GM12874 (cell line): ENCODE results near the gene NBEA.

Experiments
- TF ChIP-seq, protein P1 (sequence below): IDR thresholded peaks from 2 replicates; pipeline ENCODE4 v1.5.1; 2011; ENCODE audit warnings: low read depth, mild to moderate bottlenecking, control low read depth, low read length, moderate library complexity; ENCODE audit not compliant: insufficient read depth

Gene NBEA

DNA sequence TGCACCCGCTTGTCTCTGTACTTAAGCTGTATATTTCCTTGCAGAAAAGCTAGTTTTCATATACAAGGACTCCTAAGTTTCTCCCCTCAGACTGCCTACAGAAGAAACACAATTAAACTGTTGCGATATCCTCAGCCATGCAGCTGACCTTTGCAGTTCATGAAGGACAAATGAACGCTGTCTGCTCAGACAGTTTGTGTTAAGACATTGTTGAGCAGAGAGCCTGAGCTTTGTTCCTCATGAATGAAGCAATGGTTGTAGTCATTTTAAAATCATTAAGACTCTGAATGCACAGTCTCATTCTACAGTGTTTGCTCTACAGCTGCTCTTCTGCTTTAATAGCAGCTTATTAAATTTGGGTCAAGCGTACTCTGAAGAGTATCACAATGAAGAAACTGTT, 557.6 kb downstream of the NBEA start:
- TF ChIP-seq, protein P1, sequence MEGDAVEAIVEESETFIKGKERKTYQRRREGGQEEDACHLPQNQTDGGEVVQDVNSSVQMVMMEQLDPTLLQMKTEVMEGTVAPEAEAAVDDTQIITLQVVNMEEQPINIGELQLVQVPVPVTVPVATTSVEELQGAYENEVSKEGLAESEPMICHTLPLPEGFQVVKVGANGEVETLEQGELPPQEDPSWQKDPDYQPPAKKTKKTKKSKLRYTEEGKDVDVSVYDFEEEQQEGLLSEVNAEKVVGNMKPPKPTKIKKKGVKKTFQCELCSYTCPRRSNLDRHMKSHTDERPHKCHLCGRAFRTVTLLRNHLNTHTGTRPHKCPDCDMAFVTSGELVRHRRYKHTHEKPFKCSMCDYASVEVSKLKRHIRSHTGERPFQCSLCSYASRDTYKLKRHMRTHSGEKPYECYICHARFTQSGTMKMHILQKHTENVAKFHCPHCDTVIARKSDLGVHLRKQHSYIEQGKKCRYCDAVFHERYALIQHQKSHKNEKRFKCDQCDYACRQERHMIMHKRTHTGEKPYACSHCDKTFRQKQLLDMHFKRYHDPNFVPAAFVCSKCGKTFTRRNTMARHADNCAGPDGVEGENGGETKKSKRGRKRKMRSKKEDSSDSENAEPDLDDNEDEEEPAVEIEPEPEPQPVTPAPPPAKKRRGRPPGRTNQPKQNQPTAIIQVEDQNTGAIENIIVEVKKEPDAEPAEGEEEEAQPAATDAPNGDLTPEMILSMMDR, result no peak

GRCh38 chr13:35500144-35500543, 558.1 kb downstream of the NBEA start:
- TF ChIP-seq, protein P1, result no peak

- TF ChIP-seq, protein P1, result no peak
Measured at GRCh38 chr13:35501661-35502235, 559.7 kb downstream of the NBEA start.

GRCh38 chr13:35502456-35502855, 560.4 kb downstream of the NBEA start:
- TF ChIP-seq, protein P1, result no peak

DNA sequence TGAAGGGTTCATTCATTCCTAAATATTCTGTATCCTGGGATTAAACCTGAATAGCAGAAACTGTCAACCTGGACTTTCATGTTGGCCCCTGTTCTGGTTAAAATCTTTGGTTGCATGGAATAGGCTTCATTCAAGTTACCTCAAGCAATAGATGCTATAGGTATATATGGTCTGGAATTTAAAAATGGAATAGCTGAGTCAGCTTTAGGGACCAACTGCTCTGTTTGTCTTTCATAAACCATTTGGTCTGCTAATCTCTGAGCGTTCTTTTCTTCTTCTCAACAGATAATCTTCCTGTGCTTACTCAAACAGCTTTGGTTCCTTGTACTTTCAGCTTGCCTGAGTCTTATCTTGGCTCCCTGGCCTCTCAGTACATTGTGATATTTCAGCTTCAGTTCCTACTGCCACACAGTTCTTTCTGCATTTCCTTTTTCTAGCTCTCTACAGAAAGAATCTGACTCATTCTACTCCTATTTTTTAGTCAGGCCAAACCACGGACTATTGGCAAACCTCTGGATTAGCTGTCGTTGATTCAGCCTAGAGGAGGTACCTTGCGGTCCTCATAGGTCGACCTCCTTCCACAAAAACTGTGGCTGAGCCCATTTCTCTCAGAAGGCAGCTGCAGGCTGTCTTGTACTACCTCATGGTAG, 570.3 kb downstream of the NBEA start:
- TF ChIP-seq, protein P1, result no peak

GRCh38 chr13:35514061-35514477, 572.0 kb downstream of the NBEA start:
- TF ChIP-seq, protein P1, result no peak

- TF ChIP-seq, protein P1, result no peak
Measured at GRCh38 chr13:35514801-35515502, 572.9 kb downstream of the NBEA start.
